Calu3 (cell line): ENCODE measurements around the gene PNKP. TPM values are rescaled to one million over a fixed set of nuclear protein-coding genes. Genes with fewer than 3 reads are reported as not detected.

Experiments
- BruUV-seq: library from RNA; stranded (reverse); fragments of 400-500 nt; replicated peaks from 2 replicates; lab custom pipeline; 2021; lab: Mats Ljungman, UMichigan
- CTCF ChIA-PET: fragments of 300-600 bp; sonication (Branson Sonifier 250); formaldehyde crosslinking; loops from one replicate; lab custom pipeline; 2022; ENCODE audit warnings: antibody characterized with exemption; lab: Charles Lee
- DNase-seq: peaks from one replicate; pipeline ENCODE4 v3.0.0; 2022
- H3K27ac Mint-ChIP-seq: one replicate; pipeline ENCODE4 v1.8.0; 2022; ENCODE audit warnings: mixed read lengths; ENCODE audit not compliant: unreplicated experiment
- H3K27me3 Mint-ChIP-seq: one replicate; pipeline ENCODE4 v1.8.0; 2022; ENCODE audit warnings: mixed read lengths; ENCODE audit not compliant: unreplicated experiment
- H3K36me3 Mint-ChIP-seq: one replicate; pipeline ENCODE4 v1.8.0; 2022; ENCODE audit warnings: mild to moderate bottlenecking, moderate library complexity, mixed read lengths; ENCODE audit not compliant: insufficient read depth, unreplicated experiment
- H3K4me1 Mint-ChIP-seq: one replicate; pipeline ENCODE4 v1.8.0; 2022; ENCODE audit warnings: mild to moderate bottlenecking, low read depth, mixed read lengths; ENCODE audit not compliant: unreplicated experiment
- H3K4me3 Mint-ChIP-seq: one replicate; pipeline ENCODE4 v1.8.0; 2022; ENCODE audit warnings: mild to moderate bottlenecking, low read depth, moderate library complexity, mixed read lengths; ENCODE audit not compliant: unreplicated experiment
- H3K9me3 Mint-ChIP-seq: one replicate; pipeline ENCODE4 v1.8.0; 2022; ENCODE audit warnings: low read depth, mixed read lengths; ENCODE audit not compliant: unreplicated experiment
- intact Hi-C: fragments of 100-400 bp; cut with micrococcal nuclease; formaldehyde crosslinking; loops from one replicate; pipeline ENCODE4 v1.10.0; 2022; ENCODE audit not compliant: unreplicated experiment
- total RNA-seq: library from RNA; stranded (reverse); gene quantifications from 2 replicates; pipeline ENCODE4 v1.2.3, GENCODE V29; 2022
- TF ChIP-seq, protein P1 (sequence below): fragments of 200-600 bp; IDR thresholded peaks from one replicate; pipeline ENCODE4 v1.8.0; 2022; ENCODE audit warnings: antibody characterized with exemption; ENCODE audit not compliant: unreplicated experiment

The PNKP gene
- total RNA-seq, 1 experiment from 2014 or later: 189 TPM

DNA sequence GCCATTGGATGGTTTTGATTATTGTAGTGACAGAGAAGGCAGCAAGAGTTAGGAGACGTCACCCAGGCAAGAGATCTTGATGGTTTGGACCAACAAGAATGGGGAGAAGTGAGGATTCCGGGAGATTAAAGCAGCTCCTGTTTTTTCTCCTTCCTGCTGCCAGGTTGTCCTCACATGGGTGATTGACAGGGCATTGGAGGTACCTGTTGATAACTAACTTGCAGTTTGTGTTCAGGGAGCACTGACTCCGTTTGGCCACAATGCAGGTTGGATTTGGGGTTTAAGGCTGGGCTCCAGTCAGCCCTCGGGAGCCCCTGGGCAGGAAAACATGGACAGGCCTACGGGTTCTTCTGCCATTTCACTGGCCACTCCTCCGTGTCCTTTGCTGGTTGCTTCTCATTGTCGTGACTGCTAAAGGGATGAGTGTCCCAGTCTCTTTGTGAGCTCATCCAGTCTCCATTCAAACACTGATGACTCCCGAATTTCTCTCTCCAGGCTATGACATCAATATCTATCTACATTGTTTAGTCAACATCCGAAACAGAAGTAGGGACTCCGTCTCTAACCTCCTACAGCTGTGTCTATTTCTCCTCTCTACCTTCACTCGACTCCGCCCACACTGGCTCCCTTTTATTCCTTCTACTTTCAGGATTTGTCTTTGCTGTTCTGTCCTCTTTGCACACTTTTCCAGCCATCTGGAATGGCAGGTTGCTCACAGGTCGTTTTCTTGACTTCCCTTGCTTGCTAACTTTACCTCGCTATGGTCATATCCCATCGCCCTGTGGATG lies 17.7 kb downstream of the PNKP start:
- H3K4me1 Mint-ChIP-seq: peaks cover 36% of the 10 kb centered on the region
- peaks cover 61% of the 10 kb centered on the region for H3K36me3 Mint-ChIP-seq
- DNase-seq: no peak
- peak overlapping the region; percentile 64 for H3K27ac Mint-ChIP-seq
- no peaks in the 10 kb centered on the region for H3K27me3 Mint-ChIP-seq
- H3K4me3 Mint-ChIP-seq: peak overlapping the region; percentile 85
- H3K9me3 Mint-ChIP-seq: peaks cover 5% of the 10 kb centered on the region
- intact Hi-C loops: no loop called here
- TSS peak; percentile 44 for BruUV-seq
- CTCF ChIA-PET: interaction anchor here (1.2 to 2.0 kb wide), 2 partner anchors 11 to 20 kb away, joined by 4 to 9 read pairs; no protein-coding TSS in a partner anchor
- TF ChIP-seq, protein P1, sequence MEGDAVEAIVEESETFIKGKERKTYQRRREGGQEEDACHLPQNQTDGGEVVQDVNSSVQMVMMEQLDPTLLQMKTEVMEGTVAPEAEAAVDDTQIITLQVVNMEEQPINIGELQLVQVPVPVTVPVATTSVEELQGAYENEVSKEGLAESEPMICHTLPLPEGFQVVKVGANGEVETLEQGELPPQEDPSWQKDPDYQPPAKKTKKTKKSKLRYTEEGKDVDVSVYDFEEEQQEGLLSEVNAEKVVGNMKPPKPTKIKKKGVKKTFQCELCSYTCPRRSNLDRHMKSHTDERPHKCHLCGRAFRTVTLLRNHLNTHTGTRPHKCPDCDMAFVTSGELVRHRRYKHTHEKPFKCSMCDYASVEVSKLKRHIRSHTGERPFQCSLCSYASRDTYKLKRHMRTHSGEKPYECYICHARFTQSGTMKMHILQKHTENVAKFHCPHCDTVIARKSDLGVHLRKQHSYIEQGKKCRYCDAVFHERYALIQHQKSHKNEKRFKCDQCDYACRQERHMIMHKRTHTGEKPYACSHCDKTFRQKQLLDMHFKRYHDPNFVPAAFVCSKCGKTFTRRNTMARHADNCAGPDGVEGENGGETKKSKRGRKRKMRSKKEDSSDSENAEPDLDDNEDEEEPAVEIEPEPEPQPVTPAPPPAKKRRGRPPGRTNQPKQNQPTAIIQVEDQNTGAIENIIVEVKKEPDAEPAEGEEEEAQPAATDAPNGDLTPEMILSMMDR: no peak

DNA sequence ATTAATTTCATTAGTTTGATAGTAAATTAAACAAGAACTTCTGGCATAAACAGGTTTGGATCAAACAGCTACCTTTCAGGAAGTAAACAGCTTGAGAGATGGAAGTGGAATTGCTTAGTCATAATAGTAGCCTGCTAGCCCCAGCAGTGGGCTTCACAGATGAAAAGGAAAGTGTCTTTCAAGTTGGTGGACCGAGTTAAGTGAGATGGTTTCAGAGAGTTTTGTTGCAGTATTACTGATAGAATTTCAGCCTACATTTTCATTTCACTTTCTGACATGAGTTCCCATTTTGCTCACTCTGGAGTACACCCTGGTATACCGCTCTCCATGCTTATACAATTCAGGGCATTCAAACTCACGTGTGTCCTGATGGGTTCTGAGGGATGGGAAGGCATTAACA lies 18.4 kb downstream of the PNKP start:
- CTCF ChIA-PET: interaction anchor here (2.0 kb wide), 1 partner anchor 20 kb away, joined by 9 read pairs; no protein-coding TSS in a partner anchor
- Mint-ChIP-seq H3K27me3 (no peaks in the 10 kb centered on the region), H3K4me1 (peaks cover 36% of the 10 kb centered on the region), H3K36me3 (peaks cover 54% of the 10 kb centered on the region), H3K27ac (peak overlapping the region; percentile 46), H3K4me3 (peak overlapping the region; percentile 3), H3K9me3 (peaks cover 5% of the 10 kb centered on the region)
- BruUV-seq: no TSS peak
- intact Hi-C loops: no loop called here
- TF ChIP-seq, protein P1: no peak
- no peak for DNase-seq

DNA sequence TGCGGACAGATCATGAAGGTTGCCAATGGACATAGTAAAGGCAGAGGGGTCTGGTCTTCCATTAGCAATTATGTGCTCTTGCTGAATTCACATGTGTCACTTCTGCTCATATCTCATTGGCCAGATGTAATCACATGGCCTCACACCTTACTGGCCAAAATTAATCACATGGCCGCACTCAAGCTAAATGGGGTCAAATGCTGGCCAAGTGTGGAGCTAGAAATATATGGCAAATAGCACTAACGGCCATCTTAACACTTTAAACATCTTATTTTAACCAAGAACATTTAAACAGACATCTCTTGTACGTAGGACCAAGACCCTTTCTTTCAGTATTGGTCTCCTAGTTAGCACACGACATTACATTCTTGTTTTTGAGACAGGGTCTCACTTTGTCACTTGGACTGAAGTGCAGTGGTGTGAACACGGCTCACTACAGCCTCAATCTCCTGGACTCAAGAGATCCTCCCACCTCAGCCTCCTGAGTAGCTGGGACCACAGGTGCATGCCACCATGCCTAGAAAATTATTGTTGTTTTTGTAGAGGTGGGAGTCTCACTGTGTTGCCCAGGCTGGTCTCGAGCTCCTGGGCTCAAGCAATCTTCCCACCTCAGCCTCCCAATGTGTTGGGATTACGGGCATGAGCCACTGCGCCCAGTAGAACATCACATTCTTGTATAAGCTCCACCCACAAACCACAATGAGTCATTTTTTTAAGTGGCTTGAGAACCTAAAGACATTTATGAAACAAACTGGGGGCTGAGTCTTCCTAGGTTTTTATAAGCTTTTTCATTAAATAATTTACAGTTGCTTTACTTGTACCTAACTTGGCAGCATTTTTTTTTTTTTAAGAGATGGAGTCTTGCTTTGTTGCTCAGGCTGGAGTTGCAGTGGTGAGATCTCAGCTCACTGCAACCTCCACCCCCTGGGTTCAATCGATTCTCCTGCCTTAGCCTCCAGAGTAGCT lies 19.4 kb downstream of the PNKP start:
- peak; percentile 47 for DNase-seq
- H3K36me3 Mint-ChIP-seq: peaks cover 45% of the 10 kb centered on the region
- H3K4me3 Mint-ChIP-seq: no peak overlapping the region
- TF ChIP-seq, protein P1: no peak
- peaks cover 5% of the 10 kb centered on the region for H3K9me3 Mint-ChIP-seq
- CTCF ChIA-PET: interaction anchor here (0.9 kb wide), 1 partner anchor 23 kb away, joined by 3 read pairs; no protein-coding TSS in a partner anchor
- no TSS peak for BruUV-seq
- peaks cover 36% of the 10 kb centered on the region for H3K4me1 Mint-ChIP-seq
- peak overlapping the region; percentile 46 for H3K27ac Mint-ChIP-seq
- intact Hi-C loops: no loop called here
- no peaks in the 10 kb centered on the region for H3K27me3 Mint-ChIP-seq

DNA sequence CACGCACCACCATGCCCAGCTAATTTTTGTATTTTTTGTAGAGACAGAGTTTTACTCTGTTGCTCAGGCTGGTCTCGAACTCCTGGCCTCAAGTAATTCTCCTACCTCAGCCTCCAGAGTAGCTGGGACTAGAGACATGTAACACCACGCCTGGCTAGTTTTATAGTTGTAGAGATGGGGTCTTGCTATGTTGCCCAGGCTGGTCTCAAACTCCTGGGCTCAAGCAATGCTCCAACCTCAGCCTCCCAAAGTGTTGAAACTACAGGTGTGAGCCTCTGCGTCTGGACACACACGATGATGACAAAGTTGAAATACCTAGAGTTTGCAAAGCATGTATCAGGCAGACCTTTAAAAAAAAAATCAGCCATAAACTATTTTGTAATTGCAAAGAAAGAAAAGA lies 21.0 kb downstream of the PNKP start:
- Mint-ChIP-seq H3K4me1 (peaks cover 24% of the 10 kb centered on the region), H3K27me3 (no peaks in the 10 kb centered on the region), H3K36me3 (peaks cover 31% of the 10 kb centered on the region), H3K4me3 (no peak overlapping the region), H3K27ac (no peak overlapping the region), H3K9me3 (peaks cover 5% of the 10 kb centered on the region)
- TF ChIP-seq, protein P1: no peak
- DNase-seq: no peak
- intact Hi-C loops: no loop called here
- CTCF ChIA-PET: interaction anchor here (0.7 kb wide), 1 partner anchor 433 kb away, joined by 3 read pairs; no protein-coding TSS in a partner anchor
- no TSS peak for BruUV-seq
